NCI-H1417 treated with DMSO at 0.1 percent for 48 hours (cell line): ENCODE results near the gene BMP8B.
"Not testable (repeated sequence)": the region's sequence is repeated elsewhere in the genome, so short reads cannot be mapped to it uniquely, and the experiment has no call there.

Experiments used
- DNase-seq: peaks from one replicate; lab custom pipeline; 2025; lab: John Stamatoyannopoulos, UW

The BMP8B gene

DNA sequence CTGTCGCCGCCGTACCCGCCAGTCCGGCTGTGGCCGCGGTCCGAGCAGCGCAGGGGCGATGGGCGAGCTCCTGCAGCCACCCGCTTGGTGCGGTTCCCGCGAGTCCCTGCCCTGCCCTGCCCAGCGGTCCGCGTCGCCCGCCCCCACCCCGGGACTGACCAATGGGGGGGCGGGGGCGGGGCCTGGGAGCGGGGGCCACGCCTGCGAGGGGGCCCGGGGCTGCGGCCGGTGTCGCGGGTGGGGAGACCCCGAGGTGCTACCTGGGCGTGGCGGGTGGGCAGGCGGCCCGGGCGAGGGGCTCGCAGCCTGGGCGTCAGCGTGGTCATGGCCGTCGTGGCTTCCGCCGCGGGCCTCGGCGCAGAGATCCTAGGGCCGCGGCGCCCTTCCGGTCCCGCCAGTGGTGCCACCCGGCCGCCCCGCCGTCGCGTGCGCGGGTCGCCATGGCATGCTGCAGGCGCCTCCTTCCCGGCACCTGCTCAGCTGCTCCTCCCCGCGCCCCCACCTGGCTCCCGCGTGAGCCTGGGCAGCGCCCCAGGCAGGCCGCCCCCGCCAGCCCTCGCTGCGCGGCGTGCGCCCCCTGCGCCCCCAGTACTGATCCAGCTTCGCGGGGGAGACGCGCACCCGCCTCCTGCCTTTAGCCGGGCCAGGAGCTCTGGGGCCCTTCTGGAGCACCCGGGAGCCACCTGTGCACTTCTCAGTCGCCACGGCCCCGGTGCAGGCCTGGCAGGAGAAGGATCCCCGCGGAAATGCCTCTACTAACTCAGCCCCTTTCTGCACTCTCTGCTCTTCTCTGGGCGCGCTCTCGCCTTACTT is at the start of gene BMP8B:
Gene BMP8B, minus strand, starts transcription at position 108 of the 813 bp plus-strand sequence. CDS start 380 bp downstream, outside the sequence.
- DNase-seq = no peak

- no peak for DNase-seq
Observed at GRCh38 chr1:39836595-39837110, 48.0 kb upstream of the BMP8B start.

- no peak for DNase-seq
Observed at GRCh38 chr1:39835935-39836594, 47.4 kb upstream of the BMP8B start.

DNA sequence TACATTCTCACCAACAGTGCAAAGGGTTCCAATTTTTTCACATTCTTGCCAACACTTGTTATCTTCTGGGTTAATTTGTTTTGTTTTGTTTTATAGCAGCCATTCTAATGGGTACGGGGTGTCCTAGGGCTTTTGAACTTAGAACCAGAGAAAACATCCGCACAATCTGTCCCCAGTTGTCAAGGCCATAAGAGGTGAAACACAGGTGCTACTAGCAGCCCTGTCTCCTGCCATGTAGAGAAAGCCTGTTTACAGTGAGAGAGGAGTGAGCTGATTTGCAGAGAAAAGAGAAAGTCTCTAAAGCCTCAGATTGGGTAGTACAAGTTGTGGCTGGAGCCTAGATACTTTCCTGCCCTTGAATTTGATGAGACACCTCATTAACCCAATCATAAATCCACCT is 46.4 kb upstream of the BMP8B start:
- no peak for DNase-seq

- no peak for DNase-seq
Observed at GRCh38 chr1:39833621-39834385, 45.1 kb upstream of the BMP8B start.

DNA sequence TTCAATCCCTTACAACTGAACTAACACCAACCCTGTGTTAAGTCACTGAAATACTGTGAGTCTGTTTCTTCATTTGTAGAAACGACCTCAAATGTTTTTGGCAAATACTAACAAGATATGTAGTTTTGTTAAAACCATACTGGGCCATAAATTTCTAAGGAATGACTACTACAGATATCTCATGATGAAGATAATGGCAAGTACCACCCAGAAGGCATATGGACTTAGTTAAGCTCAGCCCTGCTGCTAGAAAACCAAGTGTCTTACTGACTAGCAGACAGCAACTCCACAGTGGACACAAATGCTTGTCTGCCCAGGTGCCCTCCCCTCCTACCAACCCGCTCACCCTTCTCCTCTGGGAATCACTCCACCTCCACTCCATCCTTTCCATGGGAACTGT is 44.5 kb upstream of the BMP8B start:
- DNase-seq = no peak

- no peak for DNase-seq
Observed at GRCh38 chr1:39832294-39832693, 43.6 kb upstream of the BMP8B start.

DNA sequence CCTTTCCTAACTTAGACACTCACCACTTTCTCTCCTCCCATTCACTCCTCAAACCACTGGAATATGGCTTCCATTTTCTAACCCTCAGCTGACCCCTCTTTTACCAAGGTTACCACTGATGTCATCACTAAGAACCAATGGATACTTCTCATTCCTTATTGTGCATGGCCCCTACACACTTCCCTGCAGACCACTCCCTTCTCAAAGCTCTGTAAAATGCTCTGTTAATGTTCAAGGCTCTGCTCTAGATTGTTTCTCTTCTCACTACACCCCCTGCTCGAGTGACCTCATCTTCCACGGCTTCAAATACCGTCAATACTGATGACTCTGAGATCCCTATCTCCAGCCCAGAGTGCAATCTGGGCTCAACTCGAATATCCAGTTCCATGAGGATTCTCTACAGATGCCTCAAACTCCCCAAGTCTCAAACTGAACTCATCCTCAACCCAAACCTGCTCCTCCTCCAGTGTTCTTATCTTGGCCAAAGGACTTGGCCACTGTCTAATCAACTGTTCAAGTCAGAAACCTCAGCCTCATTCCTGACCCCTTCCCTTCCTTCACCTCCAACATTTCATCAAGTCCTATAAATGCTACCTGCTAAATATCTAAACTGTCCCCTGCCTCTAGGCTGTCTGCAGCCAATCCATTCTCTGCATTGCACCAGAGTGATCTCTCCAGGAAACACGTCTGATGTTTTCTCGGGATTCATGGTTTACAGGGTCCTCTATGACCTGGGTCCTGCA is 41.3 kb upstream of the BMP8B start:
- no peak for DNase-seq

DNA sequence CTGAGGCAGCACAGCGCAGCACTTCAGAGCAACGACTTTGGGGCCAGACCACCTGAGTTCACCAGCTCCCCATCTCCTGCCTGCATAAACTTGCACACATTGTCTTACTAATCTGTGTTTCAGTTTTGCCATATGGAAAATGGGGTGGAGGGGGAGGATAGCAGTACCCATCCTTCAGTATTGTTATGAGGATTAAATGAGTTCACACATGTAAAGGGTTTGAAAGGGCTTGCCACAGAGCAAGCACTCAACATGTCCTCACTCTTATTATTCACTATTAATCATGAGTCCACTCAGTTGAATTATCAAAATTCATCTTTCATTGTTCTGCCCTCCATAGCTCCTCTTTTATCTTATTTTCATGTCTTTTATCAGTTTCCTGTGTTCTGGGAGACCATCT is 40.1 kb upstream of the BMP8B start:
- DNase-seq = no peak

GRCh38 chr1:39828255-39828654 is 39.6 kb upstream of the BMP8B start:
- not testable (repeated sequence) for DNase-seq

- DNase-seq = no peak
Observed at GRCh38 chr1:39827201-39827600, 38.5 kb upstream of the BMP8B start.

DNA sequence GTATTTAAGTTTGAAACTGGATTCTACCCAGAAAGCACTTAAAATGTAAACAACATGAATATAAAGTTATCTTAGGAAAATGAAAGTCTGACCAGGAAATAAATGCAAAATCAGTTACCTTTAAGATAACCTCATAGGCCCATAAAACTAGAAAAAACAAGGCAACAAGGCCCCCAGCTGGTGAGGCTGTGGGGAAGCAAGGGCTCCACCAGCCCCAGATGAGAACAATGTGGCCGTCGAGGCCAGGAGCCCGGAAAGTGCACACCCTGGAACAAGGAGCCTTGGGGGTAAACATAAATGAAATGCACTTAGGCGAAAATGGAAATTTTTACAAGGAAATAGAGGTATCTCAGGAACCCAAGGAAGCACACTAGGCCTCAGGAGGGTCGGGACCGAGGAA is 37.9 kb upstream of the BMP8B start:
- no peak for DNase-seq

DNA sequence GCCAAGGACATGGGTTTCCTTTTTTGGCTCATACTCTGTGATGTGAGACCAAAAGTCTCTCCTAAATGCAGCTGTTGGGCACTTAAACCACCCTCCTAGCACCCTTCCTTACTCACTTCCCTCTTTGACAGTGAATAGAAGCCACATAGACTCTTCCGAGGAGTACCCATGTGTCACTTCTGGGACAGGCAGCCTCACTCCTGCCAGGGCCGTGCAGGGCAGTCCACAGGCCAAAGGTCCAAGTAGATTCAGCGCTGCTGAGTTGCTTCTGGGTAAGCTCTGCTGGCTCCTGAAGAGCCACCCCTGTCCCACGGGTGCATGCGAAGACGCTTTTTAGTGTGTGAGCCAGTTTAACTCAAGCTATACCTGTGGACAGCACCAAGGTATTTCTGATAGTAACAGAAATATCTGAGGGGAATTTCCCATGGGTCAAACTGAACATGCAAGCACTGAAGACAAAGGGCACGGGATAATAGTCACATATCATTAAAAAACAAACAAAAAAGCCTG is 36.8 kb upstream of the BMP8B start:
- DNase-seq = no peak

- DNase-seq = not testable (repeated sequence)
Observed at GRCh38 chr1:39823450-39823849, 34.8 kb upstream of the BMP8B start.

GRCh38 chr1:39822146-39822545 is 33.5 kb upstream of the BMP8B start:
- DNase-seq = no peak

DNA sequence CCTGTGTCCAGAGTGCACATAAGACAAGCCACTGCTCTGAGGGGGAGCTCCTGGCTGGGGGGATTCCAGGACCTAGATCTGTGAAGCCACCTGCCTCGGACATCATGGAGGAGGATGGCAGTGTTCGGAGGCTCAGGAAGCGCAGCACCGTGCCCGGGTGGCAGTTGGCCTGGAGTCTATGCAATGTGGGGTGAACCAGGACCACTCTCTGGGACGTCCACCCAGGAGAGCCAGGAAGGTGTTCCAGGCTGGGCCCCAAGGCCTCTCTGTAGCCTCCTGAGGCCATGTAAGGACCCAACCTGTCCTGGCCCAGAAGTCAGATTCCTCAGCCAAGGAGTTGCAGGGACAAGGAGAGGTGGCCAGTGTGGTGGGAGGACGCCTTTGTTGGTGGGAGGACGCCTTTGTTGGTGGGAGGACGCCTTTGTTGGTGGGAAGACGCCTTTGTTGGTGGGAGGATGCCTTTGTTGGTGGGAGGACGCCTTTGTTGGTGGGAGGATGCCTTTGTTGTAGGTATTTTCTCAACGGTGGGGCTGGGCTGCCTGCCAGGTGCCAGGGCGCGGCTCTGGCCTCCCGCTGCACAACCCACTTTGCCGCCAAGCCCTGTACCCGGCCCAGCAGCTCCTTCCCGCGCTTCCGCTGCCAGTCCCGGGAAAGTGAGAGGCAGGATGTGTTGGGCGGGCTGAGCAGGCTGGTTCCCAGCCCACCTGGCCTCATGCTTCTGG is 30.6 kb upstream of the BMP8B start:
- no peak for DNase-seq

- no peak for DNase-seq
Observed at GRCh38 chr1:39818482-39818881, 29.8 kb upstream of the BMP8B start.

DNA sequence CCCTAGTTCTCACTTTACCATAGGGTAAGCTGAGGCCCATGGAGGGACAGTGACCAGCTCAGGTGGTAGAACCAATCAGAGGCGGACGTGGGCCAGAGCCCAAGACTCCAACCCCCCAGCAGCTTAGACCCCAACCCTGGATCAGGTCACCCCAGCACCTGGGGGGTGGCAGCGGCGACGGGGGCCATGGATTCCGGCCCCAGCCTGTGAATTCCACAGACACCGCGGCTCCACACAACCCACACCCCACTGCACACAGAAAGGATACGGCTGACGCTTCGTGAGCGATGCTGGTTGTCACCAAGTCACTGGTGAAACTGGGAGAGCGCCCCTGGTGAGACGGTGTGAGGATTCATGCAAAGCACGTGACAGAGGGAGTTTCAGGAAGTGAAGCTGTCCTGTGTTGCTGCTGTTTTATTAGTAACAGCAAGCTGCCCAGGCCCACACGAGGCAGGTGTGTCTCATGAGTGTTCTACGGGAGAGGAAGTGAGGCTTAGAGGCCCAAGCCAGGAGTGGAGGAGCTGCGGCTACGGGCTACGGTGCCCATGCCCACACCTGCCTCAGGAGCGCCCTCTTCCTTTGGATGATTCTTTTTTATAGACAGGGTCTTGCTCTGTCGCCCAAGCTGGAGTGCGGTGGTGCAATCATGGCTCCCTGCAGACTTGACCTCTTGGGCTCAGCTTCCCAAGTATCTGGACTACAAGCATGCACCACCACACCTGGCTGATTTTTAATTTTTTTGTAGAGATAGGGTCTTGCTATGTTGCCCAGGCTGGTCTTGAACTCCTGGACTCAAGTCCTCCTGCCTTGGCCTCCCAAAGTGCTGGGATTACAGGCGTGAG is 28.6 kb upstream of the BMP8B start:
- not testable (repeated sequence) for DNase-seq

DNA sequence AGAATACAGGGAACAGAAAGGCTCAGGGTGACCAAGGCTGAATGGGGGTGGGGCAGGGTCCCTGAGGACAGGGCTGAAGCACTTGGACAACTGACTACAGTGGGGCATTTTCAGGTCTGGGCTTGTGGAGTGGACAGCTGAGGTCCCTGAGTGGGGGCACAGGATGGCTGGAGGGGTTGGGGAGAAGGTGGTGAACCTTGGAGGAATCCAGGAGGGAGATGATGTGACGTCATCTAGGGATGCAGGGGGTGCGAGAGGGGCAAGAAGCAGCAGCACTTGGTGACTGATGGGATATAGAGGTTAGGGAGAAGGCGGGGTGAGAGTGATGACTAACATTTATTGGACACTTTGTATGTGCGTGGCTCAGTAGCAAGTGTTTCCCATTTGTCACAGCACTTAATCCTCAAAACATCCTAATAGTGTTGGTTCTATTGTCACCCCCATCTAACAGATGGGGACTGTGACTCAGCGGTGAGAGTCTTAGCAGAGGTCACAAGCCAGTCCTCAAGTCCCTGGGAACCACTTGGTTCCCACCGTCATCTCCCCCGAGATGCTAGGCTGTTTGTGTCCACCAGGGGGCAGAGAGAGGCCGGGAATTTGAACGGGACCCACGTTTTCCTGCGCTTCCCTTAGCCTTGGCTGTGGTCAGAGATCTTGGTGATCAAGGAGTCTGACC is 27.9 kb upstream of the BMP8B start:
- DNase-seq = peak; percentile 5
